T47D (cell line): ENCODE data around the gene CHN2.
A peak's percentile ranks its signal among the peaks of the same experiment; 100 is the strongest.

Experiments used
- DNase-seq, 2 experiments: peaks; one replicate each; pipeline versions ENCODE4 v3.0.0 to v3.0.0-alpha.2; 2011 to 2012; ENCODE audit warnings: low read depth in 1 of 2, low spot score in 1 of 2
- JUND ChIP-seq: IDR thresholded peaks from 2 replicates; pipeline ENCODE4 v1.6.1; 2012; ENCODE audit warnings: low read depth
- in situ Hi-C: cut with HindIII; loops from 2 replicates; pipeline ENCODE4 v1.10.0; 2016; ENCODE audit warnings: low sequenced_read_pairs, low pct_unique_long_range_greater_than_20kb

Gene CHN2

DNA sequence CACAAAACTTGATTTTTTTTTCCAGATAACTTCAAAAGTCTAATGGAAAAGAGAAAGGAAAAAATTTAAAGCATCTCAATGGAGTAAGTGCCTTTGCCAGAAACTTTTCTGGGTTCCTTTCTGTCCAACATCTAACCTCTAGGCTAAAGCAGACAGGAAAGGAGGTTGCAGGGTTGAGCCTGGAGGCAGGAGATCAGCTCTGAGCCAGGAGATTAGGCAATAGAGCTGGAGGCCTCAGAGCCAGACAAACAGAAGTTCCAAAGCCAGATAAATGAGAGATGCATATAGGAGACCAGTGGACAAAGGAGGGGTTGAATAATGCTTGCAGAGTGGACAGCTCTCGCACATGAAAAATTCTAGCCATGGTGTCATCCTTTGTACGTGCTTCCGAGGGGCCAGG is 42.9 kb downstream of the CHN2 start:
- DNase-seq = no peak
- TF ChIP-seq JUND = no peak
- in situ Hi-C loops = no loop called here

DNA sequence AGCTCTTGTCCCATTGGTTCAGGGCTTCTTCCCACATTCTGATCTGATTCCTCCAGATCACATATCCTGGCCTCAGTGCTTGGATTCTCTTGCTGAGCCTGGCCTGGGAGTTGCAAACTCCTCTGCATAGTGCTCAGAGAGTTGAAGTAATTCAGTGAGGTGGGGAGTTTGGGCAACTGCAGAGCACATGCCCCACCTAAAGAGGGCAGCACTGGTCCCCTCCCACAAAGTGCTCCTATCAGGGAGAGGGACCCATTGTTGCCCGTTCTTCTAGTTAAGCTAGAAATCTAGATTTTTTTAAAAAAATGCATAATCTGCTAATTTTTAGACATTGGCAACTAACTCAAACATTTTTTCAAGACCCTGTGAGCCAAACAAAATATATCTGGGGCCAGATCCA is 45.1 kb downstream of the CHN2 start:
- TF ChIP-seq JUND = no peak
- in situ Hi-C loops = no loop called here
- DNase-seq = peak in 1 of 2 experiments; percentile 20

DNA sequence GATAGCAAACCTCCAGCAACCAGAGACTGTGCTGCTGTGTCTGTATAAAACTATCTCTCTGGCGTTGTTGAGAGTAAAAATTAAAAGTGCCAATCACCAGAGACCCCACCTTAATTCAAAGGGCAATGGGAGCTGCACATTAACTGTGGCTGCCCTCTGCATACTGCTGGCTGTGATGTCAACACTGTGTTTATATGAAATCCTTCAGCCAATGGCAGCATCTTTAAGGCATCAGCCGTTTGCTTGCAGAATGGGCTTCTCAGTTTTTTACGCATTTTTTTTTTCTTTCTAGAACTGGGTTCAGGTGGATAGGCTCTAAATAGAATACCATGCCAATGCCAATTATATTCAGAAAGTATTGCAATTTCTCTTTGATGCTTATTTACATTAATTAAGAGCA is 47.7 kb downstream of the CHN2 start:
- in situ Hi-C loops = no loop called here
- no peak for TF ChIP-seq JUND
- no peak for DNase-seq

DNA sequence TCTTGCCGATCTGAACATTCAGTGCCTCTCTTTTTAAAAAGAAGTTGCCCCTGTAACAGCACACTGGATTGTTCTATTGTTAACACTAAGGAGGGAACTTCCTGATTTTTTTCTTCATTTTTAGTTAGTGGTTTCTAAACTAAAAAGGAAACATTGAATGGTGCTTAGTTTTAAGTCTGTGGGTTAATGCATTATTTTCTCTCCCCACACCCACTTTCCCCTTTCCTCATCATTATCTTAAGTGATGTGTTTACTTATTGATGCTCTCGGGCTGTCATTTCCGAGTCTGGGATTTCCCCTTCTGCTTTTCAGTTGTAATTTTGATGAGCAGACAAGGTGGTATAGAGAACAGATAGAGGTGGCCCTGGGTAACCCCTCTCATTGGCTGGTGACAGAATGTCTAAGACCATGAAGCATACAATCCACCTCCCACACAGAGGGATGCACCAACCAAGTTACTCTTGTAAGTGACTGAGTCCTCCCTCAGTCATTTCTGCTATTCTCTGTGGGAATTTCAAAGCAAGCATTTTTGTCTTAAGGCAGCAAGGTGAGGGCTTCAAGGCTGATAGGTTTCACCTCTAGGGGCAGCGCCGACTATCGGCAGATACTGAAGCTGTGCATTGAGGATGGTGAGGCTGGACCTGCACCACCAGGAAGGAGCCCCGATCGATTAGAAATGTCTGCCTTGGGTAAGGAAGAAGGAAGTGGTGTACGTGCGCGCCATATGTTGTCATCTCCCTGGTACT is 49.5 kb downstream of the CHN2 start:
- peak in 1 of 2 experiments; percentile 18 for DNase-seq
- no peak for TF ChIP-seq JUND
- in situ Hi-C loops = no loop called here

DNA sequence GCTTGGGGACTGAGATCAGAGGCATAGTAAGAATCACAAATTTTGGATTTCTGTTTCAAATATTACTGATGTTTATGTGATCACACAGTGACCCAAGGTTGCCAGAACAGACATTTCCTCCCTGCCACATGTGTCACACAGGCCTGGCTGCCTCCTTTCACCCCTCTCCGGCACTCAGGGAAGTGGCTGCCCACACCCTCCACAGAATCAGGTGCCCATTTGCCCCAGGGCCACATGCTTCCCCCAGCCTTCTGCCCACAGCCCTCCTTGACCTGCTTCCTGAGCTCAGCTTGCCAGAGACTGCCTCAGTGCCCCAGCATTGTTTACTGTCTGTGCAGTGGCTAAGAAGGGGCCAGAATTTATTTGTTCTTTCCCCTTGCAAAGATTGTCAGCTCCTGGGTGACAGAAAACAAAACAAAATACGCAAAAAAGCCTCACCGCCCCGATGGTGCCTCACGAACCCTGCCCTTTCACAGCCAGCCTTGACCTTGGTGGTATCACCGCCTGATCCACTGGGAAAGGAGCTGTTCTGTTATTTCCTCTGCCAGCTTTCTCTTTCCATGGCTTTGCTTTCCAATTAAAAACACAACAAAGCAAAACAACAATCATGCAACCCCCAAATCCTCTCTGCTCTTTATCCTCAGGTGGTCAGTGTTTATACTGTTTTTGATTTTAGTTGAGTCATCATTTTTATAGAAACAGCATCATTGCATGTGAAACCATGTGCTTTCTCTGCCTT is 52.8 kb downstream of the CHN2 start:
- in situ Hi-C loops = no loop called here
- DNase-seq = no peak
- TF ChIP-seq JUND = no peak

DNA sequence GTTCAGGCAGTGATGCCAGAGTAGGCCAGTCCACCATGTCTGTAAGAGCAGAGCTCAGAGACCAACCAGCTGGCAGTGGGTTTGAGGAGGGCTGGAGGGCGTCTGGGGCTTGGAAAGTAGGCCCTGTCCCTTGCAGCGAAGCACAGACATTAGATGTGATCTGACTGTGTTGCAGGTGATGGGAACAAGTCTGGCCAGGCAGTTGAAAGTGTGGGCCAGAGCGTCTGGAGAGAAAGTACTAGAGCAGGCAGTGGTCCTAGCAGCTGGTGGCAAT is 53.3 kb downstream of the CHN2 start:
- in situ Hi-C loops = no loop called here
- TF ChIP-seq JUND = no peak
- DNase-seq = no peak

DNA sequence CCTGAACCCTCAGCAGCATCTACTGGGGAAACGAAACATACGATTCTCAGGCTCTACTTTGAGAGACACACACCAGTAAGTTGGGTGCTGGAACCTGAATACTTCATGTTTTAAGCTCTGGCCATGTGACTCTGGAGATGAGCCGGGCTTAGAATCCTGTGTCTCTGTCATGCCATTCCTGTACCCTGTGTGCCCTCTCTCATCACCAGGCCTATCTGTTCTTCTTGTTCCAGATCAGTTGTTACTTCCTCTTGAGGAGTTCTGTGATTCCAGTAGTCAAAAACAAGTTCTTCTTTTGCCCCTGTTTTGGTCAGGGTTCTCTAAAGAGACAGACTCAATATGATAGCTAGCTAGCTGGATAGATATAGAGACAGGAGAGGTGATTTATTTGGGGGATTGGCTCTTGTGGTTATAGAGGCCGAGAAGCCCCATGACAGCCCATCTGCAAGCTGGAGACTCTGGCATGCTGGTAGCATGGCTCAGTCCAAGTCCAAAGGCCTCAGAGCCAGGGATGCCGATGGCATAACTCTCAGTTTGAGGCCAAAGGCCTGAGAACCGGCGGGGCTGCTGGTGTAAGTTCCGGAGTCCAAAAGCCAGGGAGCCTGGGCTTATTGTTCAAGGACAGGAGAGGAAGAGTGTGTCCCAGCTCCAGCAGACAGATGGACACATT is 54.3 kb downstream of the CHN2 start:
- no peak for DNase-seq
- no peak for TF ChIP-seq JUND
- in situ Hi-C loops = no loop called here

DNA sequence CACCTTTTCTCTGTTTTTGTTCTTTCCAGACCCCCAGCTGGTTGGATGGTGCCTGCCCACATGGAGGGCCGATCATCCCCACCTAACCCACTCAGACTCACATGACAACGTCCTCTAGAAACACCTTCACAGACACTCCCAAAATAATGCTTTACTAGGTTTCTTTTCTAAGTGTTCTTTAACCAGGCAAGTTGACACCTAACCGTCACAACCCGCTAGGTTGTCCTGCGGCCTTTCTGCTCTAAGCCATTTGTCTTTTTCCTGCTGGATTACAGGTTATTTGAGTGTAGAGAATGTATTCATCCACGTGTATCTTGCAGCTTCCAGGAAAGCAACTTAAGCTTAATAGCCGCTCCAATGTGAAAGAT is 54.8 kb downstream of the CHN2 start:
- in situ Hi-C loops = no loop called here
- DNase-seq = no peak
- TF ChIP-seq JUND = no peak

DNA sequence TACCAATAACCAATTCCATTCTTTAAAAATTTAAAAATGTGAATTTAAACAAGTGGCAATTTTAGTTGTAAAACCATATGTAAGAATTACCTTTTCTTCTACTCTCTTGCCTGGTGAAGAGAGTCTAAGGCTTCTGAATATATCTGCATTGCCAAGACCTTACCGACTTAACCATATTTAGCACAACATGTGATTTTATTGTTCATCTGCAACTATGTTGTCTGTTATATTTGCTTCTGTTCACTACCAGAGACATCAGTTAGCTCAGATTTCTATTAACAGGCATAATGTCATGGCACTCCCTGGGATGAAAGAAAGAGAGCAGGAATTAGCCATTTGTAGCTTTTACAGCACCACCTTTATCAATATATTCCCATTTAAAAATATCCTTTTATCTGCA is 55.3 kb downstream of the CHN2 start:
- no peak for TF ChIP-seq JUND
- no peak for DNase-seq
- in situ Hi-C loops = no loop called here

DNA sequence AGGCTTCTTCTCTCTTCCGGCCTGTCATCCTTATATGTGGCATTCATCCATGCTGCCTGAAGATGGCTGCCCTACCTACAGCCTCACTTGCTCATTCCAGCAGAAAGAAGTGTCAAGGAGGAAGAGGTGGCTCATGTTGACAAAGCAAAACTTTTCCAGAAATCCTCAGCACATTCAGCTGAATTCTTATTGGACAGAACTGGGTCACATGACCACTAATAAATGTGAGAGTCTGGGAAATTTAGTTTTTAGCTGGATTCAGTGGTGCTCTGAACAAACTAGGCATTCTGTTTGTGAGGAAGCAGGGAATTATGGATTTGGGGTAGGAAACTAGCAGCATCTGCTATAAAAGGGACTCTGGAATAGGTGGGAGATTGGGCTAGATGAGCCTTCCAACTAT is 58.6 kb downstream of the CHN2 start:
- TF ChIP-seq JUND = no peak
- no peak for DNase-seq
- in situ Hi-C loops = no loop called here

DNA sequence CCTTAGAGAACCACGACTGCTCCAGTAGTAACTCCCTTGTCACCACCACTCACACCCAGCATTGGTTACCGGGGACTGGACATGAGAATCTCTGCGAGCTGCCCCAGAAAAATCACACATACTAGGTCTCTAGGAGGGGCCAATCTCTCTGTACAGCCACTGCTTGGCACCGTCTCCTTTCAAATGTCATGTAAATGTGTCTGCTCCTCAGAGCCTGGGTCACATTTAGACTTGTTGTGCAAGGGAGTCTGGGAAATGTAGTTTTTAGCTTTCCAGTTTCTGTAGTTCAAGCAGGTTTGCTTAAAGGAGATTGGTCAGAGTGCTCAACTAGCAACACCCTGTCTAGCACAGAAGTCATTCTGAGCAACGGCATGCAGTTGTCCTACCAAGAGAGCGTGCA is 60.0 kb downstream of the CHN2 start:
- DNase-seq = peak; percentile 54 to 67
- no peak for TF ChIP-seq JUND
- in situ Hi-C loops = no loop called here

DNA sequence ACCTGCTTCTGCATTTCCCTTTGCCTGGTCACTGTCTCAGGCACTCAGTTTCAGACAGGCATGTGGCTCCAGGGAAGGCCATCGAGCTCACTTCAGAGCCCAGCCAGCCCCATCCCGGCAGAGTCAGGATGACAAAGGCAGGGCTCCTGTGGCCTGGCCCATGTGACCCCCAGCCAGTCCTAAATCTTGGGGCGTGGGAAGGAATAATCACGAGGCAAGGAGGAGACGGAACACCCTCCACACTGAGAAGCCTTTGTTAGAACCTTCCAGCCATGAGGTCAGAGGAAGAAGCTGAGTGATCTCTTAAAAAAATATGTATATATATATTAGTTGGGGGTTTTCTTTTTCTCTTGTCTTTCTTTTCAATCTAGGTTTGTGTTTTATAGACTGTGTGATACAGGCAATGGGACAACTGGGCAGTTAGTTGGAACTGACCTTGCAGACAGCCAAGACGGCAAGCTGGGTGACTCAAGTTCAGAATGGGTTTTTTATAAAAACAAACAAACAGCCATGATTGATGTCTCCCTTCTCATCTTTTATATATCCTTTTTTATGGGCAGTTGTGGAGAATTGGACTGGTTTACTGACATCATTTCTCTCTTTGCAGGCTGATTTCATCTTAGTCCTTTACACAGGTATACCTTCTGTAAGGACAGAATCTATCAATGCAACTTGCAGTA is 60.8 kb downstream of the CHN2 start:
- TF ChIP-seq JUND = no peak
- in situ Hi-C loops = no loop called here
- no peak for DNase-seq

DNA sequence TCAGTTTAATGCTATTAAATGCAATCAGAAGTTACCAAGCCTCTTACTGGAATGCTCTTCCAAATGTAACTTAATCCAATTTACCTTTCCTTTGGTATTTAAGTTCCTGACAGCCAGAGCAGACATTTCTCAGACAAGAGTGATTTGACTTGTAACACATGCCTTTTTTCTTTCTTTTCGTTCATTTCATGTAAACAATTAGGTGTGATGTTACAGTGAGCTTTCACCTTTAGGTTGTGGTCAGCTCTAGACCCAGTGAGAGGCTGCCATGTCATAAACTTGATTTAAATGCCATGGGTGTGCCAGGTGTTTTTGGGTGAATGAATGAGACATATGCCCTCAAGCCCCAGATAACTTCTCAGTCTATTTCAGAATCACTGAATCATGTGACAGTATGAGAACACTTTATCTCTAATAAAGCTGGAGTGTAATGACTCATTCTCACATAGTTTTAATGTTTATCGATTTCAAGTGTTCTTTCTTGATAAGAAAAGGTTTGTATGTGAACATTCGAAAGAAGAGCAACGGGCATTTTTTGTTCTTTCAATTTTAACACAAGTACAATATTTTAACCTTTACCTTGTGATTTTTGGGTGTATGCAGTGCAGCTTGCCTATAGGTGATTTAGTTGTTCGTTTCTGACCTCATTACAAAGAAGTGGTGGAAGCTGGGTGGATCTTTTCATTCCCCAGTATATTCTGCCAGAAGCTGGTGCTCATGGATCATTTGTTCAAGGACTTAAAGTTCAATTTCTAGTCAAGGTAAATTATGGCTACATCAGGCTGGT is 61.5 kb downstream of the CHN2 start:
- DNase-seq = no peak
- TF ChIP-seq JUND = no peak
- in situ Hi-C loops = no loop called here
